Keratinocyte (primary cell): ENCODE data around the gene GJB4. TPM values are rescaled to one million over a fixed set of nuclear protein-coding genes. Genes with fewer than 3 reads are reported as not detected.

Source experiments
- DNase-seq: peaks from one replicate; pipeline ENCODE4 v3.0.0-alpha.2; 2011; ENCODE audit warnings: low read depth, missing footprints, low spot score
- FAIRE-seq: peaks from 2 replicates; lab custom pipeline; 2011; peaks lifted over from hg19 to GRCh38; lab: Jason Lieb, UNC
- H2AFZ ChIP-seq: 2 replicates; pipeline ENCODE4 v1.6.0; 2012; ENCODE audit warnings: low read length, control low read depth, inconsistent platforms; ENCODE audit not compliant: control insufficient read depth
- H3K27ac ChIP-seq: 2 replicates; pipeline ENCODE4 v1.5.1; 2011; ENCODE audit warnings: low read length; ENCODE audit not compliant: control insufficient read depth, insufficient read depth
- H3K27me3 ChIP-seq: 3 replicates; pipeline ENCODE4 v1.6.0; 2011; ENCODE audit warnings: low read length; ENCODE audit not compliant: control insufficient read depth, insufficient read depth; ENCODE audit errors: extremely low read depth
- H3K36me3 ChIP-seq, 2 experiments: 2 replicates in 1 of 2; 3 replicates in 1 of 2; pipeline ENCODE4 v1.5.1; 2011; ENCODE audit warnings: low read length in 2 of 2, mild to moderate bottlenecking in 1 of 2; ENCODE audit not compliant: control insufficient read depth in 2 of 2, insufficient read depth in 2 of 2; ENCODE audit errors: extremely low read depth in 1 of 2
- H3K4me1 ChIP-seq: 3 replicates; pipeline ENCODE4 v1.5.1; 2011; ENCODE audit warnings: low read length; ENCODE audit not compliant: control insufficient read depth, insufficient read depth; ENCODE audit errors: extremely low read depth
- H3K4me2 ChIP-seq: 3 replicates; pipeline ENCODE4 v1.6.0; 2011; ENCODE audit warnings: low read depth, low read length; ENCODE audit not compliant: control insufficient read depth, insufficient read depth; ENCODE audit errors: extremely low read depth
- H3K4me3 ChIP-seq, 3 experiments: fragments of 200-600 bp in 1 of 3; sonication (generic) in 1 of 3; 2 replicates in 2 of 3; 3 replicates in 1 of 3; pipeline ENCODE4 v1.5.1; 2011 to 2016; ENCODE audit warnings: low read length in 3 of 3, mild to moderate bottlenecking in 3 of 3, control low read depth in 2 of 3, inconsistent platforms in 1 of 3, low read depth in 1 of 3, mixed read lengths in 1 of 3, mixed run types in 1 of 3, moderate library complexity in 1 of 3; ENCODE audit not compliant: control insufficient read depth in 2 of 3, insufficient read depth in 2 of 3; ENCODE audit errors: extremely low read depth in 1 of 3
- H3K79me2 ChIP-seq: 2 replicates; pipeline ENCODE4 v1.6.0; 2012; ENCODE audit warnings: low read length; ENCODE audit not compliant: control insufficient read depth, insufficient read depth
- H3K9ac ChIP-seq: 3 replicates; pipeline ENCODE4 v1.6.0; 2011; ENCODE audit warnings: low read length; ENCODE audit not compliant: control insufficient read depth, insufficient read depth; ENCODE audit errors: extremely low read depth
- H3K9me1 ChIP-seq: 3 replicates; pipeline ENCODE4 v1.6.0; 2011; ENCODE audit warnings: low read length; ENCODE audit not compliant: control insufficient read depth, insufficient read depth; ENCODE audit errors: extremely low read depth
- H3K9me3 ChIP-seq: 2 replicates; pipeline ENCODE4 v1.5.1; 2012; ENCODE audit warnings: low read depth, low read length; ENCODE audit not compliant: control insufficient read depth
- H4K20me1 ChIP-seq: 3 replicates; pipeline ENCODE4 v1.6.0; 2011; ENCODE audit warnings: low read length; ENCODE audit not compliant: control insufficient read depth, insufficient read depth; ENCODE audit errors: extremely low read depth
- CTCF ChIP-seq, 3 experiments: IDR thresholded peaks in 1 of 3; conservative IDR thresholded peaks in 1 of 3; optimal IDR thresholded peaks in 1 of 3; 2 replicates in 2 of 3; 3 replicates in 1 of 3; pipeline versions ENCODE3 to v1.5.1; 2011; ENCODE audit warnings: low read length in 3 of 3, mild to moderate bottlenecking in 3 of 3, moderate library complexity in 2 of 3, control low read depth in 1 of 3, inconsistent platforms in 1 of 3; ENCODE audit not compliant: insufficient read depth in 2 of 3; ENCODE audit errors: extremely low read depth in 1 of 3
- EZH2 ChIP-seq: IDR thresholded peaks from one replicate; pipeline ENCODE4 v1.6.1; 2012; ENCODE audit warnings: inconsistent platforms, mild to moderate bottlenecking, low read length, moderate library complexity
- dilution Hi-C: fragments of 300-500 bp; cut with MboI; formaldehyde crosslinking; loops from one replicate; pipeline ENCODE4 v1.7.0; 2020; ENCODE audit warnings: low sequenced_read_pairs; ENCODE audit not compliant: extremely low pct_ligation_motif_present
- polyA plus RNA-seq, 5 experiments: library from polyadenylated mRNA; depleted of rRNA in 3 of 5; stranded (reverse) in 3 of 5; stranded (forward) in 1 of 5; unstranded in 1 of 5; fragments of >200 nt; gene quantifications; 1 replicate in 1 of 5; 2 replicates in 3 of 5; 3 replicates in 1 of 5; pipeline versions ENCODE4 v1.2.1 to v1.2.3, GENCODE V29; 2011 to 2012; ENCODE audit warnings: missing spikeins in 2 of 5, low read depth in 1 of 5, low replicate concordance in 1 of 5

GJB4 gene
- polyA plus RNA-seq, 1 donor (not counting 4 experiments of a cell fraction or from before 2014, with no cell fraction given) = 18.1 TPM

DNA sequence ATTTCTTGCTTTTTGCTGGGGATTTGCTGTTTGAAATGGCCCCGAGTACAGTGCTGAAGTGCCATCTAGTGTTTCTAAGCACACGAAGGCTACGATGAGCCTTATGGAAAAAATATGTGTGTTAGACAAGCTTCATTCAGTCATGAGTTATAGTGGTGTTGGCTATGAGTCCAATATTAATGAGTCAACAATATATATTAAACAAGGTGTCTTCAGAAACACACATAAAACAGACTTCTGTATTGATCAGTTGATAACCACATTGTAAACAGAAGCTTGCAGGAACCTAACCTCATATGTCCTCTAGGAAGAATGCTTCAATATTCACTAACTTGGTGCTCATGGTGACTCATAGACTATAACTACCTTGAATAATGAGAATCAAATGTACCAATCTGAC lies 6.4 kb upstream of the GJB4 start:
- peaks cover 14 to 20% of the 10 kb centered on the region in 2 experiments for H3K36me3 ChIP-seq
- peak overlapping the region; percentile 32 for H3K27ac ChIP-seq
- H3K4me2 ChIP-seq = peak overlapping the region; percentile 94
- FAIRE-seq (peak; percentile 82), DNase-seq (no peak)
- H4K20me1 ChIP-seq = no peaks in the 10 kb centered on the region
- TF ChIP-seq EZH2 (no peak), CTCF (optimal IDR thresholded peaks at IDR 0.05 in 1 of 3, IDR thresholded peaks at IDR 0.05 in 1 of 3, conservative IDR thresholded peaks at IDR 0.05 in 1 of 3; ENCODE audit: extremely low read depth in 1 of 3, insufficient read depth in 2 of 3, low read length in 3 of 3) (peak in 1 of 3 experiments; percentile 21)
- peaks cover 32% of the 10 kb centered on the region for H3K79me2 ChIP-seq
- peak overlapping the region in 1 of 3 experiments; percentile 24 for H3K4me3 ChIP-seq
- H3K27me3 ChIP-seq = no peaks in the 10 kb centered on the region
- no peaks in the 10 kb centered on the region for H3K9me1 ChIP-seq
- H3K9ac ChIP-seq = no peak overlapping the region
- peaks cover 5% of the 10 kb centered on the region for H3K9me3 ChIP-seq
- peaks cover 41% of the 10 kb centered on the region for H3K4me1 ChIP-seq
- H2AFZ ChIP-seq = no peak overlapping the region
- dilution Hi-C loops = no loop called here

GRCh38 chr1:34754964-34755637 lies 4.4 kb upstream of the GJB4 start, which contains the start of gene GJB5:
Gene GJB5 (plus strand): TSS chr1:34755047. CDS start chr1:34757331, 2,284 bp downstream.
- Histone ChIP-seq H3K36me3 (peaks cover 16 to 28% of the 10 kb centered on the region in 2 experiments), H2AFZ (peak within 1 kb of the TSS; percentile 73), H3K27ac (peak within 1 kb of the TSS; percentile 98), H3K4me2 (peak within 1 kb of the TSS; percentile 97), H3K4me3 (peak within 1 kb of the TSS; percentile 49 to 94 (median 82)), H3K4me1 (peaks cover 61% of the 10 kb centered on the region), H4K20me1 (no peaks in the 10 kb centered on the region), H3K79me2 (peaks cover 42% of the 10 kb centered on the region), H3K27me3 (no peaks in the 10 kb centered on the region), H3K9me3 (peaks cover 5% of the 10 kb centered on the region), H3K9me1 (no peaks in the 10 kb centered on the region), H3K9ac (peak within 1 kb of the TSS; percentile 96)
- dilution Hi-C loops = no loop called here
- no peak for TF ChIP-seq CTCF (optimal IDR thresholded peaks at IDR 0.05 in 1 of 3, IDR thresholded peaks at IDR 0.05 in 1 of 3, conservative IDR thresholded peaks at IDR 0.05 in 1 of 3; ENCODE audit: extremely low read depth in 1 of 3, insufficient read depth in 2 of 3, low read length in 3 of 3)
- TF ChIP-seq EZH2 = no peak
- peak; percentile 98 for DNase-seq
- peak; percentile 98 for FAIRE-seq
